Endothelial cell of umbilical vein (primary cell): ENCODE results near the gene CERS5. TPM values are rescaled to one million over a fixed set of nuclear protein-coding genes. Genes with fewer than 3 reads are reported as not detected.

Experiments
- BruUV-seq: library from RNA; stranded (reverse); fragments of 400-500 nt; replicated peaks from 2 replicates; lab custom pipeline; 2021; lab: Mats Ljungman, UMichigan
- CTCF ChIA-PET: fragments of 300-600, 350-600 bp; sonication (Branson Sonifier 250); formaldehyde crosslinking; loops from one replicate; lab custom pipeline; 2021; ENCODE audit warnings: antibody characterized with exemption, inconsistent platforms; lab: Charles Lee
- POLR2A ChIA-PET: fragments of 300-600, 350-600 bp; sonication (Branson Sonifier 250); formaldehyde crosslinking; loops from one replicate; lab custom pipeline; 2021; ENCODE audit warnings: antibody characterized with exemption, inconsistent platforms; lab: Charles Lee
- DNase-seq: peaks from one replicate; pipeline ENCODE4 v3.0.0-alpha.2; 2011; ENCODE audit warnings: low read depth, low spot score
- FAIRE-seq: peaks from 2 replicates; lab custom pipeline; 2011; peaks lifted over from hg19 to GRCh38; lab: Jason Lieb, UNC
- H2AFZ ChIP-seq: 2 replicates; pipeline ENCODE4 v1.6.0; 2012; ENCODE audit warnings: low read depth, low read length, control low read depth, inconsistent platforms
- H3K27ac ChIP-seq: 2 replicates; pipeline ENCODE4 v1.5.1; 2011; ENCODE audit warnings: low read depth, mild to moderate bottlenecking, control low read depth, low read length, moderate library complexity; ENCODE audit not compliant: insufficient read depth
- H3K27me3 ChIP-seq, 2 experiments: 2 replicates each; pipeline versions ENCODE4 v1.6.0 to v1.6.1; 2011; ENCODE audit warnings: low read length in 2 of 2, mixed read lengths in 1 of 2; ENCODE audit not compliant: control insufficient read depth in 2 of 2, insufficient read depth in 2 of 2
- H3K36me3 ChIP-seq, 2 experiments: 2 replicates in 1 of 2; 3 replicates in 1 of 2; pipeline ENCODE4 v1.5.1; 2011; ENCODE audit warnings: low read length in 2 of 2, mild to moderate bottlenecking in 1 of 2, moderate library complexity in 1 of 2; ENCODE audit not compliant: control insufficient read depth in 2 of 2, insufficient read depth in 2 of 2; ENCODE audit errors: extremely low read depth in 1 of 2
- H3K4me1 ChIP-seq: 3 replicates; pipeline ENCODE4 v1.5.1; 2011; ENCODE audit warnings: mild to moderate bottlenecking, low read length; ENCODE audit not compliant: control insufficient read depth, insufficient read depth; ENCODE audit errors: extremely low read depth
- H3K4me2 ChIP-seq: 2 replicates; pipeline ENCODE4 v1.6.1; 2011; ENCODE audit warnings: low read length, control low read depth, mixed read lengths; ENCODE audit not compliant: insufficient read depth
- H3K4me3 ChIP-seq, 3 experiments: fragments of 200-600 bp in 1 of 3; sonication (generic), shearing (Covaris generic) in 1 of 3; replicated peaks in 1 of 3; 2 replicates each; pipeline ENCODE4 v1.5.1; 2011 to 2016; ENCODE audit warnings: control low read depth in 3 of 3, low read length in 3 of 3, mild to moderate bottlenecking in 2 of 3, inconsistent platforms in 1 of 3, low read depth in 1 of 3, moderate library complexity in 1 of 3; ENCODE audit not compliant: insufficient read depth in 1 of 3
- H3K79me2 ChIP-seq: 2 replicates; pipeline ENCODE4 v1.6.0; 2012; ENCODE audit warnings: low read length, inconsistent platforms; ENCODE audit not compliant: control insufficient read depth, insufficient read depth
- H3K9ac ChIP-seq: replicated peaks from 2 replicates; pipeline ENCODE3; 2011; ENCODE audit warnings: low read length, control low read depth; ENCODE audit not compliant: insufficient read depth; ENCODE audit errors: extremely low read depth
- H3K9me1 ChIP-seq: replicated peaks from 3 replicates; pipeline ENCODE4 v1.6.0; 2011; ENCODE audit warnings: mild to moderate bottlenecking, low read length; ENCODE audit not compliant: control insufficient read depth, insufficient read depth; ENCODE audit errors: extremely low read depth
- H3K9me3 ChIP-seq: replicated peaks from 2 replicates; pipeline ENCODE4 v1.5.1; 2012; ENCODE audit warnings: low read length, inconsistent platforms; ENCODE audit not compliant: control insufficient read depth, insufficient read depth
- H4K20me1 ChIP-seq: replicated peaks from 2 replicates; pipeline ENCODE3; 2011; ENCODE audit warnings: mild to moderate bottlenecking, low read length; ENCODE audit not compliant: control insufficient read depth, insufficient read depth; ENCODE audit errors: extremely low read depth
- EZH2 ChIP-seq: IDR thresholded peaks from 2 replicates; pipeline ENCODE4 v1.6.1; 2012; ENCODE audit warnings: borderline replicate concordance, low read depth, mild to moderate bottlenecking, moderate library complexity, low read length, inconsistent platforms; ENCODE audit not compliant: severe bottlenecking
- FOS ChIP-seq: IDR thresholded peaks from 2 replicates; pipeline ENCODE4 v1.6.1; 2011; ENCODE audit warnings: mild to moderate bottlenecking, low read length, moderate library complexity, borderline replicate concordance; ENCODE audit not compliant: insufficient read depth
- GATA2 ChIP-seq: IDR thresholded peaks from 2 replicates; pipeline ENCODE4 v1.7.0; 2011; ENCODE audit warnings: low read depth, mild to moderate bottlenecking, moderate library complexity, mixed read lengths, low read length; ENCODE audit not compliant: insufficient read length, insufficient read depth
- JUN ChIP-seq: IDR thresholded peaks from 2 replicates; pipeline ENCODE4 v1.6.1; 2011; ENCODE audit warnings: borderline replicate concordance, low read depth; ENCODE audit not compliant: insufficient read length, insufficient read depth
- MYC ChIP-seq: IDR thresholded peaks from one replicate; pipeline ENCODE4 v1.6.1; 2011; ENCODE audit warnings: mild to moderate bottlenecking, low read depth, low read length
- POLR2A ChIP-seq: IDR thresholded peaks from 2 replicates; pipeline ENCODE4 v1.6.1; 2012; ENCODE audit warnings: low read depth, mild to moderate bottlenecking, control low read depth, low read length
- POLR2AphosphoS5 ChIP-seq: IDR thresholded peaks from 2 replicates; pipeline ENCODE4 v1.6.1; 2012; ENCODE audit warnings: low read depth, mild to moderate bottlenecking, control low read depth, low read length, moderate library complexity; ENCODE audit not compliant: insufficient read depth
- dilution Hi-C: fragments of 300-500 bp; cut with MboI; formaldehyde crosslinking; loops from one replicate; pipeline ENCODE4 v1.15.0; 2019; ENCODE audit warnings: low sequenced_read_pairs; ENCODE audit not compliant: extremely low pct_ligation_motif_present
- intact Hi-C: fragments of 100-400 bp; cut with micrococcal nuclease; formaldehyde crosslinking; loops from one replicate; pipeline ENCODE4 v1.10.0; 2022
- polyA plus RNA-seq, 4 experiments: library from polyadenylated mRNA; depleted of rRNA in 3 of 4; stranded (reverse) in 3 of 4; unstranded in 1 of 4; fragments of >200 nt; gene quantifications; 2 replicates each; pipeline versions ENCODE4 v1.2.1 to v1.2.3, GENCODE V29; 2011 to 2012; ENCODE audit warnings: missing spikeins in 1 of 4
- total RNA-seq: library from RNA; stranded (reverse); gene quantifications from 2 replicates; pipeline ENCODE4 v1.2.3, GENCODE V29; 2021
- TF ChIP-seq, protein P1 (sequence below): IDR thresholded peaks from 2 replicates; pipeline ENCODE4 v1.6.1; 2011; ENCODE audit not compliant: insufficient read depth, insufficient read length
- TF ChIP-seq, protein P2 (sequence below), 2 donors: IDR thresholded peaks; 1 replicate in 1 of 2; 2 replicates in 1 of 2; pipeline ENCODE4 v1.5.1; 2011; ENCODE audit warnings: low read length in 2 of 2, mild to moderate bottlenecking in 2 of 2, moderate library complexity in 2 of 2, control low read depth in 1 of 2, inconsistent platforms in 1 of 2, low read depth in 1 of 2; ENCODE audit not compliant: insufficient read depth in 1 of 2; ENCODE audit errors: extremely low read depth in 1 of 2

The CERS5 gene
- total and polyA plus RNA-seq, 2 donors (not counting 3 experiments of a cell fraction or from before 2014, with no cell fraction given): 60.4 to 108 TPM

DNA sequence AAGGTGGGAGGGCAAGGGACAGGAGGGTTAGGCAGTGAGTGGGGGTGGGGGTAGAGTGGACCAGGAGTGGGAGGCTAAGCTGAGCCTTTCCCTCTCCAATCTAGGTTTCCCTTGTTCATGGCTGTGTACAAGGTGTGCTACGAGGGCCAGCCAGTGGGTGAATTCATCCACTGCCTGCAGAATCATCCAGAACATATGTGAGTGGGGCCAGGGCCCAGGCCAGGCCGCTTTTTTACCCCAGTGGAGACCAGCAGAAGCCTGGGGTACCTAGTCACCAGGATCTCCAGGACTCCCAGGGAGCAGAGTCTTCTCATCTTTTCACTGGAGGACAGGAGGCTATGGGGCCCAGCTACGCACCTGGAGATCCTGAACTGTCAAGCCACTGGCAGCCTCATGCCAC, 57.9 kb downstream of the CERS5 start:
- no TSS peak for BruUV-seq
- no peak for TF ChIP-seq GATA2
- TF ChIP-seq, protein P1, sequence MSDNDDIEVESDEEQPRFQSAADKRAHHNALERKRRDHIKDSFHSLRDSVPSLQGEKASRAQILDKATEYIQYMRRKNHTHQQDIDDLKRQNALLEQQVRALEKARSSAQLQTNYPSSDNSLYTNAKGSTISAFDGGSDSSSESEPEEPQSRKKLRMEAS: no peak
- TF ChIP-seq EZH2: no peak
- TF ChIP-seq, protein P2, sequence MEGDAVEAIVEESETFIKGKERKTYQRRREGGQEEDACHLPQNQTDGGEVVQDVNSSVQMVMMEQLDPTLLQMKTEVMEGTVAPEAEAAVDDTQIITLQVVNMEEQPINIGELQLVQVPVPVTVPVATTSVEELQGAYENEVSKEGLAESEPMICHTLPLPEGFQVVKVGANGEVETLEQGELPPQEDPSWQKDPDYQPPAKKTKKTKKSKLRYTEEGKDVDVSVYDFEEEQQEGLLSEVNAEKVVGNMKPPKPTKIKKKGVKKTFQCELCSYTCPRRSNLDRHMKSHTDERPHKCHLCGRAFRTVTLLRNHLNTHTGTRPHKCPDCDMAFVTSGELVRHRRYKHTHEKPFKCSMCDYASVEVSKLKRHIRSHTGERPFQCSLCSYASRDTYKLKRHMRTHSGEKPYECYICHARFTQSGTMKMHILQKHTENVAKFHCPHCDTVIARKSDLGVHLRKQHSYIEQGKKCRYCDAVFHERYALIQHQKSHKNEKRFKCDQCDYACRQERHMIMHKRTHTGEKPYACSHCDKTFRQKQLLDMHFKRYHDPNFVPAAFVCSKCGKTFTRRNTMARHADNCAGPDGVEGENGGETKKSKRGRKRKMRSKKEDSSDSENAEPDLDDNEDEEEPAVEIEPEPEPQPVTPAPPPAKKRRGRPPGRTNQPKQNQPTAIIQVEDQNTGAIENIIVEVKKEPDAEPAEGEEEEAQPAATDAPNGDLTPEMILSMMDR (IDR thresholded peaks at IDR 0.05; ENCODE audit: extremely low read depth in 1 of 2, insufficient read depth in 1 of 2, low read depth in 1 of 2, low read length in 2 of 2): no peak
- no peak for TF ChIP-seq FOS
- TF ChIP-seq POLR2AphosphoS5: no peak
- no peak for TF ChIP-seq POLR2A
- TF ChIP-seq JUN: no peak
- TF ChIP-seq MYC: no peak
- H3K4me3 ChIP-seq: no peak overlapping the region
- no peak overlapping the region for H3K4me2 ChIP-seq
- dilution Hi-C loops: no loop called here
- H3K27ac ChIP-seq: no peak overlapping the region
- FAIRE-seq: no peak
- H2AFZ ChIP-seq: no peak overlapping the region
- intact Hi-C loops: no loop called here
- DNase-seq: no peak
- no peaks in the 10 kb centered on the region for H4K20me1 ChIP-seq
- H3K4me1 ChIP-seq: peaks cover 9% of the 10 kb centered on the region
- H3K9ac ChIP-seq: no peak overlapping the region
- CTCF ChIA-PET: interaction anchor here (1.2 to 4.5 kb wide), 5 partner anchors 8 to 95 kb away, joined by 3 to 89 read pairs (median 12); partner anchors contain the start of genes GPD1 and SMARCD1
- peaks cover 7% of the 10 kb centered on the region for H3K79me2 ChIP-seq
- no peaks in the 10 kb centered on the region for H3K9me1 ChIP-seq
- H3K27me3 ChIP-seq: no peaks in the 10 kb centered on the region
- no peaks in the 10 kb centered on the region for H3K36me3 ChIP-seq
- POLR2A ChIA-PET: no interaction called here
- H3K9me3 ChIP-seq: no peaks in the 10 kb centered on the region
